Trophoblast cell (in vitro differentiated cells and primary cell): ENCODE measurements around the gene JMJD1C.

ENCODE experiments used
- DNase-seq, 2 donors: peaks; one replicate each; pipeline ENCODE4 v3.0.0-alpha.2; 2016
- H2AFZ ChIP-seq: 2 replicates; pipeline ENCODE4 v1.6.1; 2013; ENCODE audit warnings: low read length, moderate library complexity, mild to moderate bottlenecking; ENCODE audit not compliant: insufficient read depth, poor library complexity
- H2AK5ac ChIP-seq: 2 replicates; pipeline ENCODE4 v1.6.1; 2013; ENCODE audit warnings: mild to moderate bottlenecking, low read length
- H2BK120ac ChIP-seq: 2 replicates; pipeline ENCODE4 v1.6.1; 2013; ENCODE audit warnings: low read length, mild to moderate bottlenecking, moderate library complexity; ENCODE audit not compliant: insufficient read depth, poor library complexity
- H2BK12ac ChIP-seq: 2 replicates; pipeline ENCODE4 v1.6.1; 2013; ENCODE audit warnings: mild to moderate bottlenecking, low read length, moderate library complexity
- H2BK5ac ChIP-seq: 2 replicates; pipeline ENCODE4 v1.6.1; 2013; ENCODE audit warnings: low read length, low read depth, moderate library complexity, mild to moderate bottlenecking; ENCODE audit not compliant: poor library complexity
- H3K14ac ChIP-seq: 2 replicates; pipeline ENCODE4 v1.6.1; 2013; ENCODE audit warnings: mild to moderate bottlenecking, low read length
- H3K18ac ChIP-seq: 2 replicates; pipeline ENCODE4 v1.6.1; 2013; ENCODE audit warnings: mild to moderate bottlenecking, low read length
- H3K23ac ChIP-seq: 2 replicates; pipeline ENCODE4 v1.6.1; 2013; ENCODE audit warnings: low read length
- H3K27ac ChIP-seq: 2 replicates; pipeline ENCODE4 v1.5.1; 2013; ENCODE audit warnings: low read depth, mild to moderate bottlenecking, inconsistent platforms, low read length, moderate library complexity
- H3K27me3 ChIP-seq: 2 replicates; pipeline ENCODE4 v1.6.1; 2013; ENCODE audit warnings: inconsistent platforms, mild to moderate bottlenecking, low read length, moderate library complexity; ENCODE audit not compliant: insufficient read depth
- H3K36me3 ChIP-seq, 2 experiments: 1 replicate in 1 of 2; 2 replicates in 1 of 2; pipeline ENCODE4 v1.6.1; 2013; ENCODE audit warnings: low read length in 2 of 2, mild to moderate bottlenecking in 2 of 2, moderate library complexity in 1 of 2; ENCODE audit not compliant: insufficient read depth in 2 of 2, control insufficient read depth in 1 of 2
- H3K4ac ChIP-seq: 2 replicates; pipeline ENCODE4 v1.6.1; 2013; ENCODE audit warnings: low read depth, mild to moderate bottlenecking, low read length, moderate library complexity
- H3K4me1 ChIP-seq, 2 experiments: 1 replicate in 1 of 2; 2 replicates in 1 of 2; pipeline ENCODE4 v1.6.1; 2013; ENCODE audit warnings: low read length in 2 of 2, mild to moderate bottlenecking in 2 of 2, moderate library complexity in 1 of 2; ENCODE audit not compliant: insufficient read depth in 2 of 2, control insufficient read depth in 1 of 2
- H3K4me2 ChIP-seq: 2 replicates; pipeline ENCODE4 v1.6.1; 2013; ENCODE audit warnings: inconsistent platforms, mild to moderate bottlenecking, low read length, moderate library complexity
- H3K4me3 ChIP-seq: 2 replicates; pipeline ENCODE4 v1.5.1; 2013; ENCODE audit warnings: mild to moderate bottlenecking, low read depth, low read length, inconsistent platforms
- H3K79me1 ChIP-seq: one replicate; pipeline ENCODE4 v1.6.1; 2013; ENCODE audit warnings: low read length
- H3K79me2 ChIP-seq: 2 replicates; pipeline ENCODE4 v1.6.1; 2013; ENCODE audit warnings: low read length, mild to moderate bottlenecking; ENCODE audit not compliant: control insufficient read depth, insufficient read depth, poor library complexity
- H3K9ac ChIP-seq: 2 replicates; pipeline ENCODE4 v1.6.1; 2013; ENCODE audit warnings: mild to moderate bottlenecking, low read length
- H3K9me3 ChIP-seq: 2 replicates; pipeline ENCODE4 v1.6.1; 2013; ENCODE audit warnings: low read depth, mild to moderate bottlenecking, control low read depth, inconsistent platforms, low read length; ENCODE audit not compliant: insufficient read depth
- H4K12ac ChIP-seq: 2 replicates; pipeline ENCODE4 v1.6.1; 2013; ENCODE audit warnings: low read depth, mild to moderate bottlenecking, low read length, moderate library complexity
- H4K8ac ChIP-seq: 2 replicates; pipeline ENCODE4 v1.6.1; 2013; ENCODE audit warnings: low read depth, mild to moderate bottlenecking, low read length, moderate library complexity
- H4K91ac ChIP-seq: one replicate; pipeline ENCODE4 v1.6.1; 2013; ENCODE audit warnings: low read depth, mild to moderate bottlenecking, low read length, moderate library complexity
- WGBS: extraction: QIAGEN DNeasy Blood & Tissue Kit; methylation state at CpG from one replicate; pipeline ENCODE4 v1.1.7; 2013; ENCODE audit warnings: missing lambda C conversion rate; ENCODE audit not compliant: insufficient read length, insufficient coverage; ENCODE audit errors: extremely low coverage; 5-methylcytosine and 5-hydroxymethylcytosine counted together

JMJD1C gene

GRCh38 chr10:63150745-63151144 is 315.0 kb downstream of the JMJD1C start:
- Histone ChIP-seq H3K4me1 (no peaks in the 10 kb centered on the region), H2AFZ (no peak overlapping the region), H3K4ac (no peak overlapping the region)

GRCh38 chr10:63146503-63146902 is 319.3 kb downstream of the JMJD1C start:
- Histone ChIP-seq H3K4me1 (no peaks in the 10 kb centered on the region), H3K4me2 (no peak overlapping the region), H3K9me3 (no peaks in the 10 kb centered on the region), H4K8ac (no peak overlapping the region), H3K14ac (no peak overlapping the region), H3K4ac (no peak overlapping the region), H3K27ac (no peak overlapping the region), H2BK12ac (no peak overlapping the region), H3K79me2 (no peaks in the 10 kb centered on the region), H3K36me3 (peaks cover 0 to 4% of the 10 kb centered on the region in 2 experiments), H2BK120ac (no peak overlapping the region), H3K18ac (no peak overlapping the region), H2AFZ (no peak overlapping the region), H2AK5ac (no peak overlapping the region), H3K23ac (no peak overlapping the region), H3K27me3 (no peaks in the 10 kb centered on the region), H4K91ac (no peak overlapping the region), H3K4me3 (no peak overlapping the region), H3K79me1 (no peaks in the 10 kb centered on the region), H2BK5ac (no peak overlapping the region), H4K12ac (no peak overlapping the region), H3K9ac (no peak overlapping the region)
- no peak for DNase-seq

More at GRCh38 chr10:63150745-63151144, 315.0 kb downstream of the JMJD1C start:
- no peaks in the 10 kb centered on the region for H3K27me3 ChIP-seq
- H2BK12ac ChIP-seq: no peak overlapping the region
- H2BK5ac ChIP-seq: no peak overlapping the region
- no peak overlapping the region for H3K14ac ChIP-seq
- H3K79me1 ChIP-seq: no peaks in the 10 kb centered on the region
- WGBS: no CpG with 5 or more reads among the region's 4 CpGs
- no peak overlapping the region for H3K27ac ChIP-seq
- H3K23ac ChIP-seq: no peak overlapping the region
- no peak overlapping the region for H4K8ac ChIP-seq
- H3K36me3 ChIP-seq: peaks cover 8 to 11% of the 10 kb centered on the region in 2 experiments
- no peak overlapping the region for H3K4me3 ChIP-seq
- no peaks in the 10 kb centered on the region for H3K9me3 ChIP-seq
- H3K4me2 ChIP-seq: no peak overlapping the region
- H4K91ac ChIP-seq: no peak overlapping the region
- DNase-seq: no peak
- no peak overlapping the region for H4K12ac ChIP-seq
- no peak overlapping the region for H3K9ac ChIP-seq
- no peak overlapping the region for H3K18ac ChIP-seq
- H2AK5ac ChIP-seq: no peak overlapping the region
- H3K79me2 ChIP-seq: no peaks in the 10 kb centered on the region
- no peak overlapping the region for H2BK120ac ChIP-seq

- DNase-seq: no peak
- Histone ChIP-seq H3K9ac (no peak overlapping the region), H3K79me2 (no peaks in the 10 kb centered on the region), H3K36me3 (peaks cover 0 to 4% of the 10 kb centered on the region in 2 experiments), H2BK120ac (no peak overlapping the region), H3K18ac (no peak overlapping the region), H3K27ac (no peak overlapping the region), H3K4me1 (no peaks in the 10 kb centered on the region), H3K4me2 (no peak overlapping the region), H2BK12ac (no peak overlapping the region), H3K27me3 (no peaks in the 10 kb centered on the region), H3K23ac (no peak overlapping the region), H2AK5ac (no peak overlapping the region), H4K8ac (no peak overlapping the region), H2BK5ac (no peak overlapping the region), H3K4me3 (no peak overlapping the region), H4K12ac (no peak overlapping the region), H3K14ac (no peak overlapping the region), H4K91ac (no peak overlapping the region), H3K79me1 (no peaks in the 10 kb centered on the region), H3K9me3 (no peaks in the 10 kb centered on the region), H2AFZ (no peak overlapping the region), H3K4ac (no peak overlapping the region)
Measured at GRCh38 chr10:63145782-63146181, 320.0 kb downstream of the JMJD1C start.

GRCh38 chr10:63143987-63144386 is 321.8 kb downstream of the JMJD1C start:
- H2AFZ ChIP-seq: no peak overlapping the region
- H3K9ac ChIP-seq: no peak overlapping the region
- no peaks in the 10 kb centered on the region for H3K27me3 ChIP-seq
- no peak overlapping the region for H4K12ac ChIP-seq
- H3K4me3 ChIP-seq: no peak overlapping the region
- H2AK5ac ChIP-seq: no peak overlapping the region
- DNase-seq: peak; percentile 7 to 73
- H3K14ac ChIP-seq: no peak overlapping the region
- no peak overlapping the region for H3K18ac ChIP-seq
- no peaks in the 10 kb centered on the region for H3K9me3 ChIP-seq
- no peak overlapping the region for H3K27ac ChIP-seq
- H2BK12ac ChIP-seq: no peak overlapping the region
- H3K79me2 ChIP-seq: peaks cover 2% of the 10 kb centered on the region
- no peaks in the 10 kb centered on the region for H3K4me1 ChIP-seq
- H3K4ac ChIP-seq: peak overlapping the region; percentile 15
- H4K8ac ChIP-seq: no peak overlapping the region
- H3K4me2 ChIP-seq: no peak overlapping the region
- WGBS: no CpG with 5 or more reads among the region's 5 CpGs
- H2BK5ac ChIP-seq: no peak overlapping the region
- no peak overlapping the region for H2BK120ac ChIP-seq
- no peak overlapping the region for H4K91ac ChIP-seq
- H3K36me3 ChIP-seq: peaks cover 0 to 2% of the 10 kb centered on the region in 2 experiments
- H3K23ac ChIP-seq: no peak overlapping the region
- H3K79me1 ChIP-seq: no peaks in the 10 kb centered on the region
